ENCODE measurements around the gene DZIP1L.

Gene DZIP1L

GRCh38 chr3:138046955-138047354 lies 68.5 kb downstream of the DZIP1L start:
- no peak overlapping the region for H3K4me3 ChIP-seq (ENCODE audit: low read length)
- no peak for DNase-seq (ENCODE audit: low read depth, low spot score)

DNA sequence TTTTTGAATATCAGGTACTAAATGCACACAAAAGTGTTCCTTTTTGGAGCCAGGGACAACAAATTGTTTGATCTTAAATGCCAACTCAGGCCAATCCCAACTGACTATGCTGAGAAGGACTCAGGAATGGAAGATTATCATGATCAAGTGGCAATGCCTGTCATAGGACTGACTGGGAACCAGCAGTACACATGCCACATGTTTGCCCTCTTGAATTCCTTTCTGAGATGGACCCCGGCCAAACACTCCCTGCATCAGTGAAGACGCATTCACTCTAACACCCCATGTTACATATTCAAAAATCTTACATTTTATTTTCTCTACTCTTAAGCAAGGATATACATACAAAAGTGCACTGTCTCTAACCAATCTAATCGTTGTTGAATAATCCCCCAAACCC lies 69.3 kb downstream of the DZIP1L start:
- H3K4me3 ChIP-seq (ENCODE audit: low read length): no peak overlapping the region
- DNase-seq (ENCODE audit: low read depth, low spot score): no peak

GRCh38 chr3:138043266-138044029 lies 72.0 kb downstream of the DZIP1L start:
- no peak overlapping the region for H3K4me3 ChIP-seq (ENCODE audit: low read length)
- no peak for DNase-seq (ENCODE audit: low read depth, low spot score)

GRCh38 chr3:138042043-138042442 lies 73.4 kb downstream of the DZIP1L start:
- DNase-seq (ENCODE audit: low read depth, low spot score): no peak
- no peak overlapping the region for H3K4me3 ChIP-seq (ENCODE audit: low read length)

- no peak overlapping the region for H3K4me3 ChIP-seq (ENCODE audit: low read length)
- DNase-seq (ENCODE audit: low read depth, low spot score): no peak
Observed at GRCh38 chr3:138038725-138039462, 76.5 kb downstream of the DZIP1L start.

DNA sequence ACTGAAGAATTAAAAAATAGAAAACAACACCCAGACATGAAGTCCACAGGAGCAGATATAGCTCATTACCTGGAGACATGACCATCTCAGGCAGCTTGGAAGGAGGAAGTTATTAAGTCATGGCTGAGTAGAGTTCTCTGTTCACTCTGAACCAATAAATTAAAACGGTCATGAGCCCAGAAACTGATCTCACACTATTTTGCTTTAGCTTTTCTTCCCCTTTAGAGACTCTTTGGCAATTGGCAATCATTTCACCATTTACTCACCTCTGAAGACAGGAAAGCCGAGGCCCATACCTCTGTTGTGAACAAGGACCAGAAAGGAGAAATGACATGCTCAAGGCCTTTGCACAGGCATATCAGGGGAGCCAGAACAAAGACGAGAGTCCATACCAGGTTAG lies 78.8 kb downstream of the DZIP1L start:
- no peak for DNase-seq (ENCODE audit: low read depth, low spot score)
- H3K4me3 ChIP-seq (ENCODE audit: low read length): no peak overlapping the region

DNA sequence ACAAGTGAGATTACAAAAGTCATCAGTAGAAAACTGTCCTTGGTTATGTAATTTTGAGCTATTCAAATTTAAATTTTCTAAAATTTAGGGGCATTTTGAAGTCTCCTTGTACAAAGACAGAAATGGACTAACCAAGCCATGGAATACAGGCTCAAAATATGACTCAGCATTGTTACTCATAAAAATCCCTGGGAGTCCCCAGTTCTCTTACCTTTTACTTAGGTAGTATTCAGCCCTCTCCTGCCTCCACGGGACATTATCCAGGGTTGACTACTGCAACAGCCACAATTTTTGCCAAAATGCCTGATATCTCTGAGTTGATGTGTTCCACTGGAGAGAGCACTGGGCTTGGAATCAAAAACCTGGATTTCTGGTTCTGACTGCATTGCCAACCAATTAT lies 80.5 kb downstream of the DZIP1L start:
- no peak for DNase-seq (ENCODE audit: low read depth, low spot score)
- H3K4me3 ChIP-seq (ENCODE audit: low read length): no peak overlapping the region

DNA sequence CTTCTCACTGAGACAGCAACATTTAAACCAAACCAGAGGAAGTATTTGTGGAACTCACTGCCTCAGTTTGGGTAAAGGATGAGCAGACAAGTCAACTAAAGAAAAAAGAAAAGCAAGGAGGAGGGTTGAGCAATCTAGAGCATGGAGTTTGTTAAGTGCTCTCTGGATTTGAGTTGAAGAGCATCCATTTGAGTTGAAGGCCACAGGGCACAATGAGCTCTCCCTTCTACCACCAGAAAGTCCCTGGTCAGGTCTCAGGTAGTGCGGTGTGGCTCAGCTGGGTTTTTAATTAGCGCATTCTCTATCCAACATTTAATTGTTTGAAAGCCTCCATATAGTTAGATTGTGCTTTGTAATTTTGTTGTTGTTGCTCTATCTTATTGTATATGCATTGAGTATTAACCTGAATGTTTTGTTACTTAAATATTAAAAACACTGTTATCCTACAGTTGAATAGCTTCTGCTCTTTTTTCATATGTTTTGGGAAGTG lies 82.2 kb downstream of the DZIP1L start:
- H3K4me3 ChIP-seq (ENCODE audit: low read length): no peak overlapping the region
- no peak for DNase-seq (ENCODE audit: low read depth, low spot score)

- no peak for DNase-seq (ENCODE audit: low read depth, low spot score)
- H3K4me3 ChIP-seq (ENCODE audit: low read length): no peak overlapping the region
Observed at GRCh38 chr3:138032567-138032966, 82.8 kb downstream of the DZIP1L start.

- H3K4me3 ChIP-seq (ENCODE audit: low read length): no peak overlapping the region
- DNase-seq (ENCODE audit: low read depth, low spot score): no peak
Observed at GRCh38 chr3:138031536-138031935, 83.9 kb downstream of the DZIP1L start.

DNA sequence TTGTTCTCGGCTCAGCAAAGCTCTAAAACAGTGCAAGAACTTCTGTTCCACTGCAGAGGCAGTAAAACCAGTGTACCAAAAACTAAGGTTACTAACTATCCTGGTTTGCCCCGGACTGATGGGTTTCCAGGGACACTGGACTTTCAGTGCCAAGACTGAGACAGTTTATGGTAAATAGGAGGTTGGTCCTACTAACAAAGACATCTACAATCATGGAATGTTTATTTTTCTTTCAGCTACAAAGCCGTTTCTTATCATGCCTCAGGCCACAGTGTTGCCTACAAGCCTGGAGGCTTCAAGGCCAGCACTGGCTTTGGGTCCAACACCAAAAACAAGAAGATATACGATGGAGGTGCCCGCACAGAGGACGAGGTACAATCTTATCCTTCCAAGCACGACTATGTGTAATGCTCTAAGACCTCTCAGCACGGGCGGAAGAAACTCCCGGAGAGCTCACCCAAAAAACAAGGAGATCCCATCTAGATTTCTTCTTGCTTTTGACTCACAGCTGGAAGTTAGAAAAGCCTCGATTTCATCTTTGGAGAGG lies 84.6 kb downstream of the DZIP1L start:
- no peak overlapping the region for H3K4me3 ChIP-seq (ENCODE audit: low read length)
- DNase-seq (ENCODE audit: low read depth, low spot score): no peak

- no peak overlapping the region for H3K4me3 ChIP-seq (ENCODE audit: low read length)
- no peak for DNase-seq (ENCODE audit: low read depth, low spot score)
Observed at GRCh38 chr3:138027821-138028220, 87.6 kb downstream of the DZIP1L start.

DNA sequence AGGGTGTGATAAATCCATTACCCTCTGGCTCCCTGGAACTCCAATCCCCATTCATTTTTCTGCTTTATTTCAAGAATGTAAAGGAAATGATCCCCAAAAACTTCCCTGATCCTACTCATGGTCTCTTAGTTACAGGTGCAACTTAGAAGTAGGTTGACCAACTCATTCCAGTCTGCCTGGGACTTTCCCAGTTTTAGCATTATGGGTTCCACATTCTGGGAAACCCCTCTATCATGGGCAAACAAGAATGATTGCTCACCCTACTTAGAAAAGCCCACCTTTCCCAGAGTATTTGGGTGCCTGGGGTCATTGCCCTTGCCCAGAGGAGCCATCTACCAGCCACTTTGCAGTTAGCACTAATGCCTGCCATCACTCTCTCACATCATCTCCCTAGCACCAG lies 89.9 kb downstream of the DZIP1L start:
- H3K4me3 ChIP-seq (ENCODE audit: low read length): no peak overlapping the region
- DNase-seq (ENCODE audit: low read depth, low spot score): no peak

DNA sequence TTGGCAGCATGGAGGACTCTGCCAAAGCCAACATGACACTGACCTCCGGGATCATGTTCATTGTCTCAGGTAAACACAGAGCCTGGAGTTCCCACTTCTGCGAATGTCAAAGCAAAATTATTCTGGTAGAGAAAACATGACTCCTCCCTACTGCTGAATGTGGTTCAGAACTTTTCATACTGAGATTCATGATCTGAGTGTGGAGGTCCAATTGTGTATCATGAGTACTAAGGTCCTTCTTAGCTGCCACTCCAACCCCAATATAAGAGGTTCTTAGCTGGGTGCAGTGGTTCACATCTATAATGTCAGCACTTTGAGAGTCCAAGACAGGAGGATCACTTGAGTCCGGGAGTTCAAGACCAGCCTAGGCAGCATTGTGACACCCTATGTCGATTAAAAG lies 91.7 kb downstream of the DZIP1L start:
- no peak overlapping the region for H3K4me3 ChIP-seq (ENCODE audit: low read length)
- DNase-seq (ENCODE audit: low read depth, low spot score): no peak

GRCh38 chr3:138019281-138020069 lies 95.9 kb downstream of the DZIP1L start:
- DNase-seq (ENCODE audit: low read depth, low spot score): no peak
- H3K4me3 ChIP-seq (ENCODE audit: low read length): no peak overlapping the region

- no peak overlapping the region for H3K4me3 ChIP-seq (ENCODE audit: low read length)
- no peak for DNase-seq (ENCODE audit: low read depth, low spot score)
Observed at GRCh38 chr3:138016065-138016464, 99.3 kb downstream of the DZIP1L start.

DNA sequence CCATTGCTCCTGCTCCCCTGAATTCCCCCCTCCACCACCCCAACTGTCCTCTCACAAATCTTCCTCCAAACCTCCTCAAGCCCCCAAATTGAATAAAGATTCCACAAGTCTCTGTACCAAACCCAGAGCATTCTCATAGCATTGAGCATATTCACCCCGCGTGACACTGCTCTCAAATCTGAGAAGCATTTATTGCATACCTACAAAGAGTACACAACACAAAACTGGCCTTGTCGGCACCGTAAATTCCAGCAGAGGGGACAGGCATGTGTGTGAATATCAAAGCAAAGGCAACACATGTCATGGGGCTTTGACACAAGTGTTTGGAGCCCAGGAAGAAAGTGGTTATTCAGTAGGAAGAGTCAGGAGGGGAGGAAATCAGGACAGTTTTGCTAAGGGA lies 102.9 kb downstream of the DZIP1L start:
- H3K4me3 ChIP-seq (ENCODE audit: low read length): no peak overlapping the region
- DNase-seq (ENCODE audit: low read depth, low spot score): no peak
